GM19467 (cell line): ENCODE measurements around the gene KRT83.
A peak's percentile ranks its signal among the peaks of the same experiment; 100 is the strongest.
"Not testable (repeated sequence)": the region's sequence is repeated elsewhere in the genome, so short reads cannot be mapped to it uniquely, and the experiment has no call there.

Source experiments
- ATAC-seq: cut with Tn5 transposase; IDR thresholded peaks from one replicate; pipeline ENCODE4 v1.9.1; 2021; ENCODE audit warnings: mild to moderate bottlenecking, moderate library complexity; ENCODE audit not compliant: unreplicated experiment

KRT83 gene

GRCh38 chr12:52287816-52288805 is 33.1 kb downstream of the KRT83 start:
- ATAC-seq = peak; percentile 91

DNA sequence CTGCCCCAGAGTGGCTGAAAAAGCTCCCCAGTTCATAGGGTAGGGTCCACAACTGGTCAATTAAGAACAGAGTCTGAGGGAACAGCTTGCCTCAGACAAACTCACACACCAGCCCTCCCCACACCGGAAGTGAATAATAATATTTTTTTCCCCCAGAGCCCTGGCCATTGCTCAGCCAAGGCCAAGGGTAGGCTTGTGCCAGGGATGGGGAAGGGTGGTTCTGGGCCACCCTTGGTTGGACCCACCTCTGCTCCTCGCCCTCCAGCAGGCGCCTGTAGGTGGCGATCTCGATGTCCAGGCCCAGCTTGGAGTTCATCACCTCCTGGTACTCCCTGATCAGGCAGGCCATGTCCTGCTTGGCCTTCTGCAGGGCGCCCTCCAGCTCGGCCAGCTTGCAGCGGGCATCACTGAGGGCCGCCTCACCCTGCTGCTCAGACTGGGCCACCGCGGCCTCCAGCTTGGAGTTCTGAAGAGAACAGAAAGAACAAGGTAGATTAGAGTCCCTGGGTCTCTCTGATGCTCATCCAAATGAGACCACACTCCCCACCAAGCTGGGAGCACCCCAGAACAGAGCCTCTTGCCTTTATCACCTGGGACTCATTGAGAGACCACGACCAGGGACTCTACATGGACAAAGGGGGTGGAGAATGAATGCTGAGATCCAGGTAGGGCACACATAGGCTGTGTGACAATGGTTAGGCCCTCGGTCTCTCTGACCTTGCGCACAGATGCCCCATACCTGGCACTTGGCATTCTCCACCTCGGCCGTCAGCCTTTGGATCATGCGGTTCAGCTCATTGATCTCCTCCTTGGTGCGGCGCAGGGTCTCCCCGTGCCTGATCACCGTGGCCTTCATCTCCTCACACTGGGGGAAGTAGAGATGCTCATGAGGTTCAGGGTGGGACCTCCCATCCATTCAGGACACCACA is 34.1 kb downstream of the KRT83 start:
- not testable (repeated sequence) for ATAC-seq

DNA sequence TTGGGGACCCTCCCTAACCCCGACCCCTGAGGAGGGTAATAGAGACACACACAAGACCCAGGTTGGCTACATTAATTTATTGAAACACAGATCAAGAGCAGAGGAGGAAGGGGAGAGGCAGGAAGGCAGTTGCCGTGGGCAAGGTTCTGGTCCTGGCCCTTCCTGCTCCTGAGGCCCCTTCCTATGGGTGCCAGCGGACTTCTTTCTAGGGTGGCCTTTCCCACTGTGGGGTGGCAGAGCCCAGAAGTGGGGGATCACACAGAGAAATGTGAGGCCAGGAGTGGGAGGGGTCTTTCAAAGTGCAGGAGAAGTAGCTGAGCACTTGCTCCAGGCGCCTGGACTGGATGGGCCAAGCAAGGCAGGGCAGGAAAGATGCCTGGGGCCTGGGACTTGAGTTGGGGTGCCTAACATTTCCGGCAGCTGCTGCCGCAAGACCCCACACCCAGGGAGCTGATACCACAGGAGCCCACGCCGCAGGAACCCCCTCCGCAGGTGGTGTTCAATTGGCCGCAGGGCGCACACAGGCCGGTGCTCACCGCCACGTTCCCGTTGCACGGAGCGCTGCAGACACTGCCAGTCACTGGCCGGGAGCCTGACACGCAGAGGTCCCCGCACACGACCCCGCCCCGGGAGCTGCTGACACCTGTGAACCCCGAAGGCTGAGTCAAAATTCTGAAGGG is 35.2 kb downstream of the KRT83 start:
- no peak for ATAC-seq

- ATAC-seq = no peak
These were observed 35.9 kb downstream of the KRT83 start for GRCh38 chr12:52285172-52285745.

DNA sequence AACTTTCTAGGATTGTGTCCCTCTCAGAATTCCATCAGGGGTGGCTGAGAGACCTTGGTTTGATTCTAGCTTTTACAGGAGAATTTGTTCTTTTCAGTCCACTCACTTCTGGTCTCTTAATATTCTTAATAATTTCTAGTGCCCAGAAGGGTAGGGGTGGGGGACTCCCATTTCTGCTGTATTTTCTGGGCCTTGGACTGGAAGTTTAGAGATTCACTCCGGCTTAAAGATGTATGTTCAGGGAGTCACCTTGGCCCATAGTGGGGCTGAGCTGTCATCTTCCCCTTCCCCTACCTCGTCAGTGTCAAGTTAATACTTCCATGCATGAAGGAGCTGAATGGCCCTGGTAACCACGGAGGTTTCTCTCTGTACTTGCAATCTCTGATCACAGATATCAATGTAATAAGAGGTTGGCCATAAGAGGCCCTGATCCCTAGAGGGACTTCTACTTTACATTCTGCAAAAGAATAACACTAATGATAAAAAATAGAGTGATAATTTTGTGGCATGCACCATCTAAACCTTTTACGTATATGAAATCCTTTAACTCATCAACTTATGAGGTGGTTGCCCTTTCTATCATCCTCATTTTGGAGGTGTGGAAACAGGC is 36.5 kb downstream of the KRT83 start:
- ATAC-seq = no peak

GRCh38 chr12:52280796-52281560 is 40.2 kb downstream of the KRT83 start:
- ATAC-seq = no peak

DNA sequence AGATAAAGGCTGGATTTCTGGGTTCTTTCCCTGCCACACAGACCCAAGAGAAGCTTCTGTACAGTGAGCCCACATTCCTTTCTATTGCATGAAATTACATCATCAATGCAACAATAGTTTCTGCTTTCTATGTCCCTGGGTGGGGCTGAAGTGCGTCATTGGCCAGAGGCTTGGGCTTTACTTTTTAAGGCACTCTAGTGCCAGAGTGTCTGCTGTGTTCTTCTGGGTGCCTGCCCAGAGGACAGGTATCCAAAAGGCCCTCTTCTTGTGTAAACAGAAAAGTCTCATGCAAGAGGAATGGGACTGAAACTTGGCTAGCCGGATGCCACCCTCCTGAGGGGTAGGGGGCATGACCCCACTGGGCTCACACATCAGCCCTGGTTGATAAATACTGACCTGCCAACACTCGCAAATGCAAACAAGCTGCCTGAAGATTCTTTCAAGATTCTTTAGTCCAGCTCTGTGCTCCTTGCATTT is 40.8 kb downstream of the KRT83 start:
- ATAC-seq = no peak

GRCh38 chr12:52279422-52280318 is 41.5 kb downstream of the KRT83 start:
- no peak for ATAC-seq

DNA sequence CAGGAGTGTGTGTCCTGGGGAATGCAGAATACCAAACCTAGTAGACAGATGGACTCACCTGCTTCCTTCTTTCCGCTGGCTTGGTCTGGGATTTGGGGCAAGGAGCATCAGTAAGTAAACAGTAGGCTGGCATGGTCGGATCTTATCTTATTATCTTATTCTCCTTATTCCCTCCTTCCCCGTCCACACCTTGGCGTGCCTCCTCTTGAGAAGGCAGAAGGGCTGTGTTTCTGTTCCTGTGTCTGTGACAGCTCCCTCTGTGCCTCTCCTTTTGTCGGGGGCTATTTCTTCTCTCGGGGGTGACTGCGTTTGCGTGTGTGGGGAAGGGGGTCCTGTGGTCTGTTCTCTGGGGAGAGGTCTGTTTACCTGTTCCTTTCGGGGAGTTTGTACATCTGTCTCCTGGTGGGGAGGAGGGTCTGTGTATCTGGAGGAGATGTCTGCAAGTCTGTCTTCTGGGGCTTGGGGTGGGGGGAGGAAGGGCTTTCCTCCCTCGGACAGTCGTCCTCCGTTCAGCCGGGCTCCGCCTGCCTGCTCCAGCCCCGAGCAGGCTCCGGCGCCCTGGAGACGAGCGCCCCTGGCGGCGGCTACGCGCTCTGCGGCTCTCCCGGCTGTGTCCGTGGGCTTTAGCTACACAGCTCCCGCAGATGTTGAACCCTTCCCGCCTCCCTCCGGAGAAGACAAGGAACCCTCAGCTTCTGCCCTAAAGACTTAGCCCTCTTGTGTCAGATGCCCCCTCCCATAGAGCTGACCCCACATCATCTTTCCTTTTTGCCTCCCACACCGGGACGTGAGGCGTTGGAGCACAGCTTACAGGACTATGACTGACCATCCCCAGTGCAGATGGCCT is 42.4 kb downstream of the KRT83 start:
- ATAC-seq = no peak

DNA sequence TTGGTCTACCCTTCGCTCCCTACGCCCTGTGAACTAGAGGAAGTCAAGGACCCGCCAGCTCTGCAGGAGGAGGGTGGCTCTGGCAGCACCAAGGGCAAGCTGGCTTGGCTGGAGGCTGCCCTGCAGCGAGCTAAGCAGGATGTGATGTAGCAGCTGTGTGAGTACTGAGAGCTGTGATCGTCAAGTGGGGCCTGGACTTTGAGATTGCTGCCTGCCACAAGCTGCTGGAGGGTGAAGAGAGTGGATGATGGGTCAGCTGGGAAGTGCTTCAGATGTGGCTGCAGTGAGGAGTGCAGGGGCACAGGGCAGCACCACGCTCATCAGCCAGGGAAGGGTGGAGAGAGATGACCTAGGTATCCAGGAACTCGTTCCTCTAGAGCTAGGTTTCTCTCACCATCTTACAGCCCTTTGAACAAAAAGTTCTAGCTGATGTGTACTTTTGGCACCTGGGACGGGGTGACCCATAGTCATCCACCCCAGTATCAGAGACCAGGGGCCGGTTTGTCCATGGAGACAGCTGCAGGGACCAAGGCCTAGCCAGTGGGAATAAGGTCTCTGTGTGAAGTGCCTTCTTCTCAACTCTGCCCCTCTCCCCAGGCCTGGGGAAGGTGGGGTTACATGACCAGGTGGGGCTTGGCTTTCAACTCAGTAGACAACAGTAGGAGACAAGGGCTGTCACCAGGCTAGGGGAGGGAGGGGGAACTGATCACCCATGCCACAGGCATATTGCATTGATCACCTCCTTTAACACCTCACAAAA is 43.5 kb downstream of the KRT83 start:
- ATAC-seq = no peak

DNA sequence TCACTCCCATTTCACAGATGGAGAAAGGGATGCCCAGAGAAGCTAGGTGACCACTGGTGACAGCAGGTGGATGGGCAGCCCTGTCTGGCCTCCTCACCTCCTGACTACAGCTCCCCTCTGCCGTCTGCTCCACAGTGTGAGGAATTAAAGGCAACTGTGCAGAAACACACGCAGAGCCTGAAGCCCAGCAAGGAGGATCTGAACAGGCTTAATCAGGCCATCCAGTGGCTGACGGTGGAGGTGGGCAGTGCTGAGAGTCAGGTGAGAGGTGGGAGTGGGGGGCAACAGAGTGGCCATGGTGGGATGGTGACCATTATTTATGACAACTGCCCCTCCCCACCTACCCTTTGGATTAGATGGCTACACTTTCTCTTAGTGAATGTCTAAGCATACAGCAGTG is 45.5 kb downstream of the KRT83 start:
- ATAC-seq = no peak

DNA sequence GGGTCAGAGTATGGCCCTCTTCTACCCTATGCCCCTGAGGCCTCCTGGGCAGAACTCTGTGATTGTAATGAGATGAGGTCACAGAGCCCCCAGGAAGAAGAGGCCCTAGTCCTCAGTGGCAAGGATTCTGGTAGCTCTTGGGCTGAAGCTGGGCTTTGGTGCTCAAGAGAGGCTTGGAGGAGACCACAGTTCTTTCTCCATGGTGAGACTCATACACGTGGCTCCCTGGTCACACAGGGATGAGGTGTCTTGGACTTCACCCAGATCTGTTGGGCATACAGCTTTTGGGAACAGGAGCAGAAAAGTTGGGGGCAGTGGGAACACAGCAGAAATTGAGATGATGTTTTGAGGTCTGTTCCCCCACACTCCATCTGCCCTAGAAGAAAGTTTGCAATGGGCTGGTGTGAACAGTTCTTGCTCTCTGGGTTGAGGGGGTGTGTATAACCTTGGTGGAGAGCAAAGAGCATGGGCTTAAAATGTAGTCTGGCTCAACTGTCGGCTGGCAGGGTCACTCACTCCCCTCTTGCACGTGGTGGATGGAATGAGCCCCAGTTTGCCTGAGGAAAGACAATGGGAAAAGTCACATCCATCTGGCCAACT is 46.6 kb downstream of the KRT83 start, which contains the start of gene KRT86:
TSS of gene KRT86 (plus strand) at position 125 of the 600 bp plus-strand sequence. CDS start 27,272 bp downstream, outside the sequence.
- no peak for ATAC-seq

DNA sequence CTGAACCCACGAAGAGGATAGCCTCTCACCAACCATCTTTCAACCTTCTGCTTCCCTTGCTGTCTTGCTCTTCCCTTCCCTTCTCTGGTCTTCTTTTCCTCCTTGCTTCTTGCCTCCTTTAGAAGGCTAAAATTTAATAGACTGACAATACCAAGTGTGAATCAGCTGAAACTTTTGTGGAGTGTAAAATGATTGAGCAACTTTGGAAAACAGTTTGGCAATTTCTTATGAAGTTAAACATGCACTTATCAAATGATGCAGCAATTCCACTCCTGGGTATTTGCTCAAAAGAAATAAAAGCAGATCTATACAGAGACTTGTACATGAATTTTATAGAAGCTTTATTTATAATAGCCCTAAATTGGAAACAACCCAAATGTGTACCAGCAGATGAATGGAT is 50.0 kb downstream of the KRT83 start:
- no peak for ATAC-seq

GRCh38 chr12:52270541-52271070 is 50.6 kb downstream of the KRT83 start:
- ATAC-seq = no peak

- ATAC-seq = no peak
These were observed 53.0 kb downstream of the KRT83 start for GRCh38 chr12:52268212-52268611.

- no peak for ATAC-seq
These were observed 53.5 kb downstream of the KRT83 start for GRCh38 chr12:52267699-52268098.
